Sigmoid colon (tissue), 7 donors: ENCODE measurements around the gene MZF1. TPM values are rescaled to one million over a fixed set of nuclear protein-coding genes. Genes with fewer than 3 reads are reported as not detected.

Experiments used
- DNase-seq: peaks from one replicate; pipeline ENCODE4 v3.0.0-alpha.2; 2019
- H3K27ac ChIP-seq, 4 donors: fragments of 200-600 bp; sonication (generic); one replicate each; pipeline ENCODE4 v1.5.1; 2016 to 2019; ENCODE audit warnings: mild to moderate bottlenecking in 1 of 4
- H3K27me3 ChIP-seq, 3 donors: fragments of 200-600 bp; sonication (generic); one replicate each; pipeline ENCODE4 v1.5.1; 2019; ENCODE audit warnings: mild to moderate bottlenecking in 1 of 3
- H3K36me3 ChIP-seq, 4 donors: fragments of 200-600 bp; sonication (generic); one replicate each; pipeline ENCODE4 v1.5.1; 2016 to 2019
- H3K4me1 ChIP-seq, 4 donors: fragments of 200-600 bp; sonication (generic); one replicate each; pipeline ENCODE4 v1.5.1; 2017 to 2019
- H3K4me3 ChIP-seq, 4 donors: fragments of 200-600 bp; sonication (generic); one replicate each; pipeline ENCODE4 v1.5.1; 2017 to 2019; ENCODE audit warnings: mild to moderate bottlenecking in 2 of 4, moderate library complexity in 1 of 4
- H3K9me3 ChIP-seq, 4 donors: fragments of 200-600 bp in 3 of 4; sonication (generic) in 3 of 4; one replicate each; pipeline versions ENCODE4 v1.5.1 to v1.6.1; 2013 to 2019
- EP300 ChIP-seq, 4 donors: sonication (generic); formaldehyde crosslinking; IDR thresholded peaks; one replicate each; pipeline ENCODE4 v1.6.1; 2017; ENCODE audit warnings: antibody characterized with exemption in 4 of 4
- POLR2A ChIP-seq, 2 donors: fragments of 450-650 bp; IDR thresholded peaks; one replicate each; pipeline ENCODE4 v1.6.1; 2016; ENCODE audit warnings: antibody characterized with exemption in 2 of 2, mild to moderate bottlenecking in 2 of 2, moderate library complexity in 2 of 2
- POLR2AphosphoS5 ChIP-seq, 4 donors: sonication (generic); formaldehyde crosslinking; IDR thresholded peaks; one replicate each; pipeline ENCODE4 v1.6.1; 2017; ENCODE audit warnings: antibody characterized with exemption in 4 of 4
- WGBS, 2 donors: extraction: QIAGEN DNeasy Blood & Tissue Kit; methylation state at CpG; one replicate each; pipeline ENCODE4 v1.1.7; 2013; 5-methylcytosine and 5-hydroxymethylcytosine counted together
- intact Hi-C: fragments of 100-400 bp; cut with DNase I; formaldehyde crosslinking; loops from one replicate; pipeline ENCODE4 v1.15.1; 2023
- polyA plus RNA-seq, 3 donors: library from polyadenylated mRNA; stranded (reverse); fragments of 200-250 nt; gene quantifications; one replicate each; pipeline ENCODE4 v1.2.3, GENCODE V29; 2013
- small RNA-seq, 3 donors: library from RNA; depleted of rRNA; stranded (forward); fragments of <200 nt; gene quantifications; one replicate each; pipeline ENCODE3, GENCODE V24; 2016
- total RNA-seq, 4 donors: library from RNA; depleted of rRNA; stranded (reverse); fragments of >200 nt; gene quantifications; one replicate each; pipeline ENCODE4 v1.1.0, GENCODE V29; 2016
- TF ChIP-seq, protein P1 (sequence below), 4 experiments: fragments of 450-650 bp in 3 of 4; fragments of 200-600 bp in 1 of 4; IDR thresholded peaks; one replicate each; pipeline ENCODE4 v1.5.1; 2016 to 2019; ENCODE audit warnings: antibody characterized with exemption in 4 of 4, mild to moderate bottlenecking in 3 of 4, moderate library complexity in 2 of 4
- donor health status: healthy with polysubstance abuse.
- donor health status: Bipolar disorder and iron deficiency.
- donor health status: healthy.

Gene MZF1
- total and polyA plus RNA-seq, 7 donors = 5.8 to 31.5 (median 14.5) TPM

DNA sequence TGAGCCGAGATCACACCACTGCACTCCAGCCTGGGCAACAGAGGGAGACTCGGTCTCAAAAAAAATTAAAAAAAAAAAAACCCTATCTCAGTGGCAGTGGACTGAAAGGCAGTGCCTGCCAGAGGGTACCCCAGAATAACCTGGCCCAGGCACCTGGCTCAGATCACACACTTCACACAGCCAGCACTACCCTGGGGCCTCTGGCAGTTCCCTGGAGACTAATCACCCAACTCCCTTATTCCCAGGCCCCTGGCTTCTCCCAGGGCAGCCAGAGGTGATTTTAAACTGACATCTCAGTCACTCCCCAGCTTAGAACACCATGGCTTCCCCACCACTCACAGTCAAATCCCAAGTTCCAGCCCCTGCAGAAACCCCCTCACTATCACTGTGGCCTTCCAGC is 57.9 kb downstream of the MZF1 start:
- WGBS, 2 donors = 93 to 97% methylated on average over 2 of the region's 2 CpGs
- H3K4me1 ChIP-seq = peaks cover 0 to 53% (median 49%) of the 10 kb centered on the region in 4 donors
- intact Hi-C loops = no loop called here

DNA sequence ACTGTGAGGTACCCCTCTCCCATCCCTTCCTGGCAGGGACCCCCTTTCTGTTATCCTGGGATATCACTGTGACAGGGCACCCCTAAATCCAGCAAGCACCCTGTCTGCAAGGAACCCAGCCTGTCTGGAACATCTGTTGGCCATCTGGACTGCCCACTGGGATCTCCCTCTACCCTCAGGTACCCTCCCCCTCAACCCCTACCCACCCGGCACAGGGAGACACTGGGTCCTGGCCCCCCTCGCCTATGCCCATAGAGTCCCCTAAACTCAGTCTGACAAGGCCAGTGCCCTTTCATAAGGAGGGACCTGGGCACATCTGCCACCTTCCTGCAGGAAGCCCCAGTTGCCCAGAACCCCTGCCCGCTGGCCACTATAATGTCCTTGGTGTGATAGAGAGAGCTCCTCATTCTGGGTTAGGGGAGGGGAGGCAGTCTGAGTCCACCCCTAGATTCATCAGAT is 58.5 kb downstream of the MZF1 start:
- WGBS, 2 donors = 64 to 69% methylated on average over 3 of the region's 3 CpGs
- Histone ChIP-seq H3K4me3 (peak overlapping the region; percentile 36 to 51 (median 50)), H3K9me3 (no peaks in the 10 kb centered on the region), H3K27me3 (no peaks in the 10 kb centered on the region), H3K27ac (peak overlapping the region; percentile 66 to 82 (median 78)), H3K4me1 (peaks cover 0 to 51% (median 45%) of the 10 kb centered on the region in 4 donors), H3K36me3 (peaks cover 13 to 22% (median 16%) of the 10 kb centered on the region in 4 donors)
- intact Hi-C loops = no loop called here
- DNase-seq = no peak
- TF ChIP-seq EP300 (IDR thresholded peaks at IDR 0.05) (no peak), POLR2AphosphoS5 (IDR thresholded peaks at IDR 0.05) (no peak), POLR2A (IDR thresholded peaks at IDR 0.05) (no peak)
- TF ChIP-seq, protein P1, sequence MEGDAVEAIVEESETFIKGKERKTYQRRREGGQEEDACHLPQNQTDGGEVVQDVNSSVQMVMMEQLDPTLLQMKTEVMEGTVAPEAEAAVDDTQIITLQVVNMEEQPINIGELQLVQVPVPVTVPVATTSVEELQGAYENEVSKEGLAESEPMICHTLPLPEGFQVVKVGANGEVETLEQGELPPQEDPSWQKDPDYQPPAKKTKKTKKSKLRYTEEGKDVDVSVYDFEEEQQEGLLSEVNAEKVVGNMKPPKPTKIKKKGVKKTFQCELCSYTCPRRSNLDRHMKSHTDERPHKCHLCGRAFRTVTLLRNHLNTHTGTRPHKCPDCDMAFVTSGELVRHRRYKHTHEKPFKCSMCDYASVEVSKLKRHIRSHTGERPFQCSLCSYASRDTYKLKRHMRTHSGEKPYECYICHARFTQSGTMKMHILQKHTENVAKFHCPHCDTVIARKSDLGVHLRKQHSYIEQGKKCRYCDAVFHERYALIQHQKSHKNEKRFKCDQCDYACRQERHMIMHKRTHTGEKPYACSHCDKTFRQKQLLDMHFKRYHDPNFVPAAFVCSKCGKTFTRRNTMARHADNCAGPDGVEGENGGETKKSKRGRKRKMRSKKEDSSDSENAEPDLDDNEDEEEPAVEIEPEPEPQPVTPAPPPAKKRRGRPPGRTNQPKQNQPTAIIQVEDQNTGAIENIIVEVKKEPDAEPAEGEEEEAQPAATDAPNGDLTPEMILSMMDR (IDR thresholded peaks at IDR 0.05) = no peak

More for the DNA sequence above, 57.9 kb downstream of the MZF1 start:
- Histone ChIP-seq H3K9me3 (no peaks in the 10 kb centered on the region), H3K27ac (peak overlapping the region in 1 of 4 donors; percentile 82), H3K27me3 (no peaks in the 10 kb centered on the region), H3K36me3 (peaks cover 13 to 22% (median 16%) of the 10 kb centered on the region in 4 donors), H3K4me3 (no peak overlapping the region)
- TF ChIP-seq POLR2A (IDR thresholded peaks at IDR 0.05) (no peak), EP300 (IDR thresholded peaks at IDR 0.05) (no peak), POLR2AphosphoS5 (IDR thresholded peaks at IDR 0.05) (no peak)
- TF ChIP-seq, protein P1 (IDR thresholded peaks at IDR 0.05) = no peak
- no peak for DNase-seq

DNA sequence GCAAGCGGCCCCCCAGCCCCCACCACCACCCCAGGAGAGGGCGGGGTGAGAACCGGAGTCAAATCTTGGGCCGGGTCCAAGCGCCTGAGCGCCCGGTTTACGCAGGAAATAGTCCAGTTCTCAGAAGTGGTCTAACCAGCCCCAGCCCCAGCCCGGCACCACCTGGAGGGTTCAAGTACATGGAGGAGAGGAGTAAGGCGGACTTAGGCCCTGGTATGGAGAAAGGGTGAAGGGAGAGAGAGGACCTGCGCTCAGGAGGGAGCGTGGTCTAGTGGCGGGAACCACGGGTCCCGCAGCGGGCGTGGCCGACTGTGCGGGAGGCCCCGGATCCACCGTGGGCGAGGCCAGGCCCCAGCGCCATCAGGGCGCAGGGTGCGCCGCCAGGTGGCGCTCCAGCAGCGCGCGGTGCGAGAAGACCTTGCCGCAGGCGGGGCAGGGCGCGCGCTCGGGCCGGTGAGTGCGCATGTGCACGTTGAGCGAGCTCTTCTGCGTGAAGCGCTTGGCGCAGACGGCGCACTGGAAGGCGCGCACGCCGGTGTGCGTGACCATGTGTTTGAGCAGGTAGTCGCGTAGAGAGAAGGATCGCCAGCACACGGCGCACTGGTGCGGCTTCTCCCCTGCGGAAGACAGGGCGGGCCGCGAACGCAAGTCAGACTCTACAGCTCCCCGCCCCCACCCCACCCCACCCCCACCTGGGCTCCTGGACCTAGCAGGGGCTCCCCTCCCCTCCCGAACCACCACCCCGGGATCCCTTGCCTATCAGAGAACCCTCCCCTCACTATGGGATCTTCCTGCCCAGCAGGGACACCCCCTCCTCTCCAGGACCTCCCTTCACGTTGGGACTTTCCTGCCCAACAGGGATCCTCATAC is 59.2 kb downstream of the MZF1 start:
- DNase-seq = peak; percentile 94
- Histone ChIP-seq H3K27ac (peak overlapping the region; percentile 66 to 82 (median 78)), H3K4me1 (peaks cover 0 to 51% (median 44%) of the 10 kb centered on the region in 4 donors), H3K36me3 (peaks cover 13 to 22% (median 16%) of the 10 kb centered on the region in 4 donors), H3K4me3 (peak overlapping the region; percentile 36 to 51 (median 50)), H3K9me3 (no peaks in the 10 kb centered on the region), H3K27me3 (no peaks in the 10 kb centered on the region)
- WGBS, 2 donors = 5 to 10% methylated on average over 66 of the region's 66 CpGs
- intact Hi-C loops = no loop called here
- TF ChIP-seq EP300 (IDR thresholded peaks at IDR 0.05) (no peak), POLR2AphosphoS5 (IDR thresholded peaks at IDR 0.05) (peak; percentile 39 to 64 (median 62))
- TF ChIP-seq, protein P1 (IDR thresholded peaks at IDR 0.05) = peak; percentile 72 to 94 (median 78)

DNA sequence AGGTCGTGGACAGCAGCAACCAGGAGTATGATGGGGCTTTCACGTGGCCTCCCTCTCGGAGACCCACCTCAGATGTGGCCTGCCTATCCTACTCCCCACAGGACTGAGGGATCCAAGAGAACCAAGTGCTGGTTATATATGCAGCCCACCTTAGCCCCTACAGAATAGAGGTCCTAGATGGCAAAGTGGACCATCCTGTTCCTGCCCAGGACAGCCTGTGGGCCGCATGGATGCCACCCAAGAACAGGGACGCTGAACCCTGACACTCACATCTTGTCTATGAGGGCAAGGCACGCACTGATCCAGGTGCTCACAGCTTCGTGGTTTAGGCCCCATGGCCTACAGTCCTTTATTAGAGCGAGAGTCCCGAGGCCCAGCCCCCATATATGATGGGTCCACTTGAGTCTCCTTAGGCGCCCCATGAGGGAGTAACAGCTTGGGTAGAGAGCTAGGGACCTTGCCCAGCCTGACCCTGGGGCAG is 59.9 kb downstream of the MZF1 start:
- Histone ChIP-seq H3K27me3 (no peaks in the 10 kb centered on the region), H3K4me1 (peaks cover 0 to 44% (median 37%) of the 10 kb centered on the region in 4 donors), H3K27ac (peak overlapping the region; percentile 66 to 82 (median 78)), H3K36me3 (peaks cover 13 to 22% (median 16%) of the 10 kb centered on the region in 4 donors), H3K4me3 (peak overlapping the region in 1 of 4 donors; percentile 51), H3K9me3 (no peaks in the 10 kb centered on the region)
- intact Hi-C loops = no loop called here
- 79 to 84% methylated on average over 10 of the region's 10 CpGs for WGBS, 2 donors
- DNase-seq = peak; percentile 66
- TF ChIP-seq POLR2AphosphoS5 (IDR thresholded peaks at IDR 0.05) (no peak), POLR2A (IDR thresholded peaks at IDR 0.05) (no peak), EP300 (IDR thresholded peaks at IDR 0.05) (no peak)

Small RNA genes lying within 50 kb of the gene (small RNA-seq; reads per million reads assigned to genes)
- gene MIR6807 (0 reads per million in 3 donors), gene RN7SL525P (0 reads per million in 3 donors)

Other genes with a start within 250 kb of the MZF1 start
- 1 to 10 TPM; 1.4 to 3.6 (median 2.2) TPM for gene ZSCAN22, start 246.3 kb downstream of the MZF1 start, total RNA-seq
- gene ZSCAN22, start 246.3 kb downstream of the MZF1 start, polyA plus RNA-seq = 1 to 10 TPM in 1 of 3 donors, under 1 TPM in 2; 0.60 to 1.3 (median 0.69) TPM
- 10 to 100 TPM in 2 of 4 donors, 1 to 10 TPM in 2; 1.9 to 17.4 (median 12.1) TPM for gene A1BG, start 219.8 kb downstream of the MZF1 start, total RNA-seq
- 10 to 100 TPM in 2 of 3 donors, 1 to 10 TPM in 1; 7.2 to 23.4 (median 16.0) TPM for gene A1BG, start 219.8 kb downstream of the MZF1 start, polyA plus RNA-seq
- under 1 TPM; 0.28 to 0.54 (median 0.43) TPM for gene ZNF497, start 210.6 kb downstream of the MZF1 start, total RNA-seq
- gene ZNF497, start 210.6 kb downstream of the MZF1 start, polyA plus RNA-seq = under 1 TPM in 2 of 3 donors, not detected in 1; 0.46 to 0.79 TPM
- gene ZNF837, start 192.3 kb downstream of the MZF1 start, total RNA-seq = 1 to 10 TPM in 3 of 4 donors, under 1 TPM in 1; 0.66 to 2.2 (median 1.5) TPM
- 1 to 10 TPM; 1.2 to 2.5 (median 1.8) TPM for gene ZNF837, start 192.3 kb downstream of the MZF1 start, polyA plus RNA-seq
- gene RPS5, start 186.1 kb downstream of the MZF1 start, total RNA-seq = 1,000 to 10,000 TPM; 1,322 to 2,581 (median 2,411) TPM
- gene RPS5, start 186.1 kb downstream of the MZF1 start, polyA plus RNA-seq = 1,000 to 10,000 TPM; 1,097 to 1,974 (median 1,406) TPM
- gene RNF225, start 177.7 kb downstream of the MZF1 start, total RNA-seq = not detected
- gene RNF225, start 177.7 kb downstream of the MZF1 start, polyA plus RNA-seq = under 1 TPM in 1 of 3 donors, not detected in 2; 0.07 TPM
- 10 to 100 TPM in 2 of 4 donors, 1 to 10 TPM in 2; 8.2 to 21.4 (median 12.0) TPM for gene ZNF584, start 164.7 kb downstream of the MZF1 start, total RNA-seq
- gene ZNF584, start 164.7 kb downstream of the MZF1 start, polyA plus RNA-seq = 1 to 10 TPM; 3.0 to 7.3 (median 4.8) TPM
- gene ZNF132, start 133.2 kb downstream of the MZF1 start, total RNA-seq = 10 to 100 TPM in 1 of 4 donors, 1 to 10 TPM in 3; 5.3 to 12.2 (median 6.4) TPM
- 1 to 10 TPM in 1 of 3 donors, under 1 TPM in 1, not detected in 1; 0.60 to 1.7 TPM for gene ZNF132, start 133.2 kb downstream of the MZF1 start, polyA plus RNA-seq
- gene ZNF324B, start 121.7 kb downstream of the MZF1 start, total RNA-seq = 1 to 10 TPM; 5.4 to 9.7 (median 6.1) TPM
- 1 to 10 TPM in 2 of 3 donors, under 1 TPM in 1; 0.60 to 5.3 (median 2.1) TPM for gene ZNF324B, start 121.7 kb downstream of the MZF1 start, polyA plus RNA-seq
- gene ZNF324, start 106.3 kb downstream of the MZF1 start, total RNA-seq = 10 to 100 TPM; 10.5 to 16.4 (median 14.0) TPM
- gene ZNF324, start 106.3 kb downstream of the MZF1 start, polyA plus RNA-seq = 1 to 10 TPM; 3.6 to 8.8 (median 4.6) TPM
- gene ZNF446, start 97.0 kb downstream of the MZF1 start, total RNA-seq = 10 to 100 TPM; 10.7 to 20.8 (median 16.5) TPM
- 10 to 100 TPM in 1 of 3 donors, 1 to 10 TPM in 2; 4.4 to 11.4 (median 5.4) TPM for gene ZNF446, start 97.0 kb downstream of the MZF1 start, polyA plus RNA-seq
- gene SLC27A5, start 61.3 kb downstream of the MZF1 start, total RNA-seq = 10 to 100 TPM in 1 of 4 donors, 1 to 10 TPM in 3; 4.2 to 13.5 (median 8.7) TPM
- gene SLC27A5, start 61.3 kb downstream of the MZF1 start, polyA plus RNA-seq = 10 to 100 TPM in 1 of 3 donors, 1 to 10 TPM in 2; 2.3 to 22.9 (median 6.0) TPM
- 10 to 100 TPM in 1 of 4 donors, 1 to 10 TPM in 3; 7.6 to 13.8 (median 8.4) TPM for gene ZBTB45, start 53.5 kb downstream of the MZF1 start, total RNA-seq
- 10 to 100 TPM in 1 of 3 donors, 1 to 10 TPM in 2; 4.9 to 10.2 (median 6.0) TPM for gene ZBTB45, start 53.5 kb downstream of the MZF1 start, polyA plus RNA-seq
- 100 to 1,000 TPM; 157 to 236 (median 207) TPM for gene TRIM28, start 29.3 kb downstream of the MZF1 start, total RNA-seq
- gene TRIM28, start 29.3 kb downstream of the MZF1 start, polyA plus RNA-seq = 100 to 1,000 TPM in 2 of 3 donors, 10 to 100 TPM in 1; 84.8 to 223 (median 150) TPM
- 100 to 1,000 TPM; 101 to 144 (median 136) TPM for gene CHMP2A, start 18.2 kb downstream of the MZF1 start, total RNA-seq
- gene CHMP2A, start 18.2 kb downstream of the MZF1 start, polyA plus RNA-seq = 100 to 1,000 TPM; 196 to 372 (median 300) TPM
- 10 to 100 TPM; 22.4 to 37.5 (median 30.3) TPM for gene UBE2M, start 14.7 kb downstream of the MZF1 start, total RNA-seq
- 10 to 100 TPM; 48.0 to 58.5 (median 57.8) TPM for gene UBE2M, start 14.7 kb downstream of the MZF1 start, polyA plus RNA-seq